Astrocyte of the spinal cord (primary cell): ENCODE data around the gene AIP.
"Not testable (repeated sequence)": the region's sequence is repeated elsewhere in the genome, so short reads cannot be mapped to it uniquely, and the experiment has no call there.

Experiments used
- DNase-seq: peaks from one replicate; pipeline ENCODE4 v3.0.0; 2011; ENCODE audit warnings: low read depth, low spot score
- H3K4me3 ChIP-seq: 2 replicates; pipeline ENCODE4 v1.5.1; 2011; ENCODE audit warnings: low read depth, mild to moderate bottlenecking, low read length, moderate library complexity
- in situ Hi-C: cut with HindIII; loops from 2 replicates; pipeline ENCODE4 v1.10.0; 2017; ENCODE audit warnings: low sequenced_read_pairs
- TF ChIP-seq, protein P1 (sequence below): IDR thresholded peaks from 2 replicates; pipeline ENCODE4 v1.5.1; 2012; ENCODE audit warnings: low read depth, mild to moderate bottlenecking, low read length, inconsistent platforms

Gene AIP

DNA sequence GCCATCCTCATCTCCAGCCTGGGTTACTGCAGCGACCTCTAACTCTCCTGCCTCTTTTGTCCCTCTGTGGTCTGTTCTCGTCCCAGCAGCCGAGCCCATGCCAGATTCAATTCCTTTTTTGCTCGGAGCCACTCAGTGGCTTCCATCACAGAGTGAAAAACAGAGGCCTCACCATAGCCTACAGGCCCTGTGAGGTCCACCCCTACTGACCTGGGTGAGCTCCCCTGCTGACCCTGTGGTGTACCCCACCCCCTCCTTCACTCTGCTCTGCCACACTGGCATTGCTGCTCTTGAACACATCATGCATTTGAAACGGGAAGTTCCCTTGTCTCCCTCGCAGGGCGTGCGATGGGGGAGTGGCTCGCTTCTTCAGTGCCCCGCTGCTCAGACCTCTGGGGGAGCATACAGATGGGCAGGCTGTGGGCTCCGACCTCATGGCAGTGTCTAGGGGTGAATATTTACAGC lies 2.1 kb downstream of the AIP start:
- no peak for DNase-seq
- H3K4me3 ChIP-seq = no peak overlapping the region
- in situ Hi-C loops = no loop called here
- TF ChIP-seq, protein P1, sequence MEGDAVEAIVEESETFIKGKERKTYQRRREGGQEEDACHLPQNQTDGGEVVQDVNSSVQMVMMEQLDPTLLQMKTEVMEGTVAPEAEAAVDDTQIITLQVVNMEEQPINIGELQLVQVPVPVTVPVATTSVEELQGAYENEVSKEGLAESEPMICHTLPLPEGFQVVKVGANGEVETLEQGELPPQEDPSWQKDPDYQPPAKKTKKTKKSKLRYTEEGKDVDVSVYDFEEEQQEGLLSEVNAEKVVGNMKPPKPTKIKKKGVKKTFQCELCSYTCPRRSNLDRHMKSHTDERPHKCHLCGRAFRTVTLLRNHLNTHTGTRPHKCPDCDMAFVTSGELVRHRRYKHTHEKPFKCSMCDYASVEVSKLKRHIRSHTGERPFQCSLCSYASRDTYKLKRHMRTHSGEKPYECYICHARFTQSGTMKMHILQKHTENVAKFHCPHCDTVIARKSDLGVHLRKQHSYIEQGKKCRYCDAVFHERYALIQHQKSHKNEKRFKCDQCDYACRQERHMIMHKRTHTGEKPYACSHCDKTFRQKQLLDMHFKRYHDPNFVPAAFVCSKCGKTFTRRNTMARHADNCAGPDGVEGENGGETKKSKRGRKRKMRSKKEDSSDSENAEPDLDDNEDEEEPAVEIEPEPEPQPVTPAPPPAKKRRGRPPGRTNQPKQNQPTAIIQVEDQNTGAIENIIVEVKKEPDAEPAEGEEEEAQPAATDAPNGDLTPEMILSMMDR = no peak

DNA sequence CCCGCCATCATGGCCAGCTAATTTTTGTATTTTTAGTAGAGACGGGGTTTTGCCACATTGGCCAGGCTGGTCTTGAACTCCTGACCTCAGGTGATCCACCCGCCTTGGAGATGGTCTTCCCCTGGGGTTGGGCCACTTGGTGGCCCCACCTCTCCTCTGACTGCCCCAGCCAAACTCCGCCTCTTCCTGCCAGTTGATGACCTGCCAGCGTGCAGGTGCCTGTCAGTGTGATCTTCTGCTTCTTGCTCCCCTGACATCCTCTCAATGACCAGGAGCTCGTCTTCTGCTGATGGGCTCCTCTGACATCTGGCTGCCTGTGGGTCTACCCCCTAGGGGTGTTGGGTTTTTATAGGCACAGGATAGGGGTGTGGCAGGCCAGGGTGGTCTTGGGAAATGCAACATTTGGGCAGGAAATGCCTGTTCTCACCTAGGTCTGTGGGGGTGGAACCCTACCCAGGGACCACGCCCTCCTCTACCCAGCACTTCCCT lies 3.1 kb downstream of the AIP start:
- H3K4me3 ChIP-seq, DNase-seq, in situ Hi-C loops: not testable (repeated sequence)

DNA sequence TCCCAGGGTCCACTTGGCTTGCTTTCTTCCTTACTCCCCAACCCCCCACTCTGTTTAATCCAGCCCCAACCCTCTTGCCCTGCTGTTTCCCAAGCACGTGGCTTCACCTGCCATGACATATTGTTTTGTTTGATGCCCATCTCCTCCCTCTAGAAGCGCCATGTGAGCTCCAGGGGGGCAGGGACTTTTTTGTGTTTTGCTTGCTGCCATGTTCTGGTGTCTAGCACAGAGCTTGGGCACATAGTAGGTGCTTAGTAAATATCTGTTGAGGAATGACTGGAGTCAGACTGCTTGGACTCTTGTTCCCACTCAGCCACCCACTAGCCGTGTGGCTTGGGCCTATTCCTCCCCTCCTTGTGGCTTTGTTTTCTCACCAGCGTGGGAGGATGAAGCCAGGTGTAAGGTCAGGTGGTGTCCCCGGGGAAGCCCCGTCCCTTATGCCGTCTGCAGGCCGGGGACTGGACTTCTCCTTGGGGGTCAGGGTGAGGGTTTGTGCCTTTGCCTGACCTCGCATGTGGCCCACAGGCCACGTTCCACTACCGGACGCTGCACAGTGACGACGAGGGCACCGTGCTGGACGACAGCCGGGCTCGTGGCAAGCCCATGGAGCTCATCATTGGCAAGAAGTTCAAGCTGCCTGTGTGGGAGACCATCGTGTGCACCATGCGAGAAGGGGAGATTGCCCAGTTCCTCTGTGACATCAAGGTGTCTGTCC lies 3.8 kb downstream of the AIP start:
- in situ Hi-C loops = no loop called here
- DNase-seq = no peak
- no peak overlapping the region for H3K4me3 ChIP-seq
- TF ChIP-seq, protein P1 = no peak

DNA sequence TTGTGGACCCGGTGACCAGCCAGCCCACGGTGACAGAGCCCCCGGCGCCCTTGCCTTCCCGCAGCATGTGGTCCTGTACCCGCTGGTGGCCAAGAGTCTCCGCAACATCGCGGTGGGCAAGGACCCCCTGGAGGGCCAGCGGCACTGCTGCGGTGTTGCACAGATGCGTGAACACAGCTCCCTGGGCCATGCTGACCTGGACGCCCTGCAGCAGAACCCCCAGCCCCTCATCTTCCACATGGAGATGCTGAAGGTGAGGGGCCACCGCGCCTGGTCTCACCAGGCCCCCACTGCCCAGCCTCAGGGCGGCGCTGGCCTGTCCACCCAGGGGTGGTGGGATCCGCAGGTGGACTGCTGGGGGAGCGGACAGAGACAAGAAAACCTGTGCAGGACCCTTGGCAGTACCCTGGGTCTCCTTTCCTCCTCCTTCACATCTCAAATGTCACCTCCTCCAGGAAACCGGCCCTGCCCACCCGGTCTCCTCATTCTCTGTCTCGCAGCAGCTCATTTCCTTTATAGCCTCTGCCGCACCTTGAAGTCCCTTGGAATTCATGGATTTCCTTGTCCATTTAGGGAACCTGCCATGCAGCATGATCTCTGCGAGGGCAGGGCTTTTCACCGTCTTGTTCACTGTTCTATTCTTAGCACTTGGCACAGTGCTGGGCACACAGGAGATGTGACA lies 6.5 kb downstream of the AIP start:
- TF ChIP-seq, protein P1 = no peak
- H3K4me3 ChIP-seq = no peak overlapping the region
- in situ Hi-C loops = no loop called here
- DNase-seq = no peak

DNA sequence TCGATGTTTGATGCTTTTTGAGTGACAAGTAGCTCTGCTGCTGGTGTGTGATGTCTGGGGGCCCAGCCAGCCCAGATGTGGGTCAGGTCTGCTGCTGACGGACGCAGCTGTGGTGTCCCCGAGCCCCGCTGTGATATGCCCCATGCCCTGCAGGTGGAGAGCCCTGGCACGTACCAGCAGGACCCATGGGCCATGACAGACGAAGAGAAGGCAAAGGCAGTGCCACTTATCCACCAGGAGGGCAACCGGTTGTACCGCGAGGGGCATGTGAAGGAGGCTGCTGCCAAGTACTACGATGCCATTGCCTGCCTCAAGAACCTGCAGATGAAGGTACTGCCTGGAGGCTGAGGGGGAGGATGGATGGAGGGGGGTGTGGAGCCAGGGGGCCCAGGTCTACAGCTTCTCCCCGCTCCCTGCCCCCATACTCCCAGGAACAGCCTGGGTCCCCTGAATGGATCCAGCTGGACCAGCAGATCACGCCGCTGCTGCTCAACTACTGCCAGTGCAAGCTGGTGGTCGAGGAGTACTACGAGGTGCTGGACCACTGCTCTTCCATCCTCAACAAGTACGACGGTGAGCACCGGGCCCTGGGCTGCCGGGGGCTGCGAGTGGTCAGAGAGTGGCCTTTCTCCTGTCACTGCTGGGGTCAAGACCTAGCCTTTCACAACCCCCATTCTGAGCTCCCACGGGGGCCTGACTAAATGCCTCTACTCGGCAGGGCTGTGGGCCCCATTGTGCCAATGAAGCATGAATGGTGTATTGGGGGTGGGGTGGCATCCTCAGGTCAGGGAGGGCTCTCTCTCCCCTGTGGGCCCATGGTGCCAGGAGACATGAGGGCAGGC lies 7.3 kb downstream of the AIP start:
- in situ Hi-C loops = no loop called here
- no peak for DNase-seq
- TF ChIP-seq, protein P1 = no peak
- H3K4me3 ChIP-seq = no peak overlapping the region

DNA sequence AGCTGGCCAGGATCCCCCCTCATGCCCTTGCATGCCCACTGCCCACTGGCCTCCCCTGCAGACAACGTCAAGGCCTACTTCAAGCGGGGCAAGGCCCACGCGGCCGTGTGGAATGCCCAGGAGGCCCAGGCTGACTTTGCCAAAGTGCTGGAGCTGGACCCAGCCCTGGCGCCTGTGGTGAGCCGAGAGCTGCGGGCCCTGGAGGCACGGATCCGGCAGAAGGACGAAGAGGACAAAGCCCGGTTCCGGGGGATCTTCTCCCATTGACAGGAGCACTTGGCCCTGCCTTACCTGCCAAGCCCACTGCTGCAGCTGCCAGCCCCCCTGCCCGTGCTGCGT lies 7.9 kb downstream of the AIP start:
- TF ChIP-seq, protein P1 = no peak
- in situ Hi-C loops = no loop called here
- DNase-seq = no peak
- no peak overlapping the region for H3K4me3 ChIP-seq
